Fibroblast of the conjunctiva (primary cell): ENCODE measurements around the gene KIAA1217.

ENCODE experiments used
- DNase-seq: peaks from one replicate; pipeline ENCODE4 v3.0.0-alpha.2; 2010; ENCODE audit warnings: low read depth

The KIAA1217 gene, protein sequence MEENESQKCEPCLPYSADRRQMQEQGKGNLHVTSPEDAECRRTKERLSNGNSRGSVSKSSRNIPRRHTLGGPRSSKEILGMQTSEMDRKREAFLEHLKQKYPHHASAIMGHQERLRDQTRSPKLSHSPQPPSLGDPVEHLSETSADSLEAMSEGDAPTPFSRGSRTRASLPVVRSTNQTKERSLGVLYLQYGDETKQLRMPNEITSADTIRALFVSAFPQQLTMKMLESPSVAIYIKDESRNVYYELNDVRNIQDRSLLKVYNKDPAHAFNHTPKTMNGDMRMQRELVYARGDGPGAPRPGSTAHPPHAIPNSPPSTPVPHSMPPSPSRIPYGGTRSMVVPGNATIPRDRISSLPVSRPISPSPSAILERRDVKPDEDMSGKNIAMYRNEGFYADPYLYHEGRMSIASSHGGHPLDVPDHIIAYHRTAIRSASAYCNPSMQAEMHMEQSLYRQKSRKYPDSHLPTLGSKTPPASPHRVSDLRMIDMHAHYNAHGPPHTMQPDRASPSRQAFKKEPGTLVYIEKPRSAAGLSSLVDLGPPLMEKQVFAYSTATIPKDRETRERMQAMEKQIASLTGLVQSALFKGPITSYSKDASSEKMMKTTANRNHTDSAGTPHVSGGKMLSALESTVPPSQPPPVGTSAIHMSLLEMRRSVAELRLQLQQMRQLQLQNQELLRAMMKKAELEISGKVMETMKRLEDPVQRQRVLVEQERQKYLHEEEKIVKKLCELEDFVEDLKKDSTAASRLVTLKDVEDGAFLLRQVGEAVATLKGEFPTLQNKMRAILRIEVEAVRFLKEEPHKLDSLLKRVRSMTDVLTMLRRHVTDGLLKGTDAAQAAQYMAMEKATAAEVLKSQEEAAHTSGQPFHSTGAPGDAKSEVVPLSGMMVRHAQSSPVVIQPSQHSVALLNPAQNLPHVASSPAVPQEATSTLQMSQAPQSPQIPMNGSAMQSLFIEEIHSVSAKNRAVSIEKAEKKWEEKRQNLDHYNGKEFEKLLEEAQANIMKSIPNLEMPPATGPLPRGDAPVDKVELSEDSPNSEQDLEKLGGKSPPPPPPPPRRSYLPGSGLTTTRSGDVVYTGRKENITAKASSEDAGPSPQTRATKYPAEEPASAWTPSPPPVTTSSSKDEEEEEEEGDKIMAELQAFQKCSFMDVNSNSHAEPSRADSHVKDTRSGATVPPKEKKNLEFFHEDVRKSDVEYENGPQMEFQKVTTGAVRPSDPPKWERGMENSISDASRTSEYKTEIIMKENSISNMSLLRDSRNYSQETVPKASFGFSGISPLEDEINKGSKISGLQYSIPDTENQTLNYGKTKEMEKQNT (N-terminal part only)

DNA sequence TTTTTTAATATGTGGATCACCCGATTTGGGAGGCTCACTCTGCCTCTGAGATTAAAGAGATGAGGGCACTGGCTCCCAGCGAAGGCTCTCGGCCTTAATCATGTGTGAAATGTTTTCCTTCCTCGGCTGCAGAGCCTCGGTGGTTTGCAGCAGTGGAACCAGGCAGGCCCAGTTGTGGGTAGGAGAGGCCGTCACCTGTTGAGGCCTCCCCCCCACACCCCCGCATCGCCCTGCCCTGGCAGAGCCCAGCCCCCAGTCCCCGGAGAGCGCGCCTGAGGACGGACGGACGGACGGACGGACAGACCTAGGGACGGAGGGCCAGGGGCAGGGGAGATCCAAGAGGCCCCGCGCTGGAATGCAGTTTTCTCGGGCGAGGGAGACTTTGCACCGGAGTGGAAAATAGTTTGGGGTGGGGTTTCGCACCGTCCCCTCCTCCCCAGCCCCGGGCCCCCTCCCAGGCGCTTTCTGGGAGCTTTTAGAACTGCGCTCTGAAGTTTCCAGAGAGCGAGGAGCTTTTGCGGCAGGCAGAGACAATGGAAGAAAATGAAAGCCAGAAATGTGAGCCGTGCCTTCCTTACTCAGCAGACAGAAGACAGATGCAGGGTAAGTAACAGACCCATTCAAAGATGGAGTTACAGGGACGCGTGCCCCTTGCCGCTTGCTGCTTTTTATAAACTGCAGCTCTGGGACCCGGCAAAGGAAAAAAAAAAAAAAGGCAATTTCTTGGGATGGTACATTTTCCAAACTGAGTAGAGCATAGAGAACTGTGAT is at the start of gene KIAA1217:
Gene KIAA1217 (plus strand): TSS at position 478 of the 771 bp plus-strand sequence. CDS start 56 bp downstream, at position 534.
- no peak for DNase-seq

DNA sequence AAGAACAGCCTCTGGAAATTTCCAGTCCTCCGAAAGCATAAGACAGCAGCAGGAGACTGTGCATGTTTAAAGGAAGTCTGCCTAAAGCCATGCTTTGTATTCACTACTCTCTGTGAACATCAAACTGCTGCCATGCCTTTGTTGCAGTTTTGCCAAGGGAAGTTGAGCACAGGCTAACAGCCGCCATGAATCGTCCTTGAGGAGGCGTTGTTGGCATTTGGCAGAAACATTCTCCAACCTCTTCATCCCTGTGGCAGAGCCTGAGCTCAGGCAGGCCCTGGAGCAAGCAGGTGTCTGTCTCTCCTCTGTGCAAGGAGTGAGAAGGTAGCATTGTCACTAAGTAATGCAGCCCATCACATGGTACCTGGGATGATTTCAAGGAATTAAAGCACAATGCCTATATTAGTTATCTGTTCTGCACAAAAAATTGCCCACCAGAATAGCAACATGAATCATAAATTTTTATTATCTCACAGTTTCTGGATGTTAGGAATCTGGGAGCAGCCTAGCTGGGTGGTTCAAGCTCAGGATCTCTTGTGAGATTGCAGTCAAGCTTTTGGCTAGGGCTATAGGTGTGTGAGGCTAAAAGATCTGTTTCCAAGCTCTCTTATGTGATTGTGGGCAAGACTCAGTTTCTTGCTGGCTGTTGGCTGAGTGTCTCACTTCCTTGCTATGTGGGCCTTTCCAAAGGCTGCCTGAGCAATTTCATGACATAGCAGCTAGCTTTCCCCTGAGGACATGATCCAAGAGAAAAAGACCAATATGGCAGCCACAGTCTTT is 46.5 kb upstream of the KIAA1217 start:
- DNase-seq: no peak

DNA sequence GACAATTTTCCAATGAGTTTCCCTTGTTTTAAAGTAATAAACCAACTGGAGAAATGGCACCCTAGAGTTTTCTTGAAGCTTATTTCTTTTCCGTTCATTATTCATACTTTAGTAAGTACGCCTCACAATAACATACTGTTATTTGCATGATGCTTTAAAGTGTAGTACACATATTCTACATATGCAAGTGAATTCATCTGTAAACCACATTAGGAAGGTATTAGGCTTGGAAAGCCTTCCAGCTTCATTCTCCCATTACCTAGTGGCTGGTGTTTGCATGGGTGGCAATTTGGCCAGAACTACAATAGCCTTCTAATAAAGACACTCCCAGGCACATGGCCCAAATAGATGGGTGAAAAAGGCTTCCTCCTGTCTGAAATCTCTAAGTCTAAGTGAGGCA is 45.5 kb upstream of the KIAA1217 start:
- no peak for DNase-seq

DNA sequence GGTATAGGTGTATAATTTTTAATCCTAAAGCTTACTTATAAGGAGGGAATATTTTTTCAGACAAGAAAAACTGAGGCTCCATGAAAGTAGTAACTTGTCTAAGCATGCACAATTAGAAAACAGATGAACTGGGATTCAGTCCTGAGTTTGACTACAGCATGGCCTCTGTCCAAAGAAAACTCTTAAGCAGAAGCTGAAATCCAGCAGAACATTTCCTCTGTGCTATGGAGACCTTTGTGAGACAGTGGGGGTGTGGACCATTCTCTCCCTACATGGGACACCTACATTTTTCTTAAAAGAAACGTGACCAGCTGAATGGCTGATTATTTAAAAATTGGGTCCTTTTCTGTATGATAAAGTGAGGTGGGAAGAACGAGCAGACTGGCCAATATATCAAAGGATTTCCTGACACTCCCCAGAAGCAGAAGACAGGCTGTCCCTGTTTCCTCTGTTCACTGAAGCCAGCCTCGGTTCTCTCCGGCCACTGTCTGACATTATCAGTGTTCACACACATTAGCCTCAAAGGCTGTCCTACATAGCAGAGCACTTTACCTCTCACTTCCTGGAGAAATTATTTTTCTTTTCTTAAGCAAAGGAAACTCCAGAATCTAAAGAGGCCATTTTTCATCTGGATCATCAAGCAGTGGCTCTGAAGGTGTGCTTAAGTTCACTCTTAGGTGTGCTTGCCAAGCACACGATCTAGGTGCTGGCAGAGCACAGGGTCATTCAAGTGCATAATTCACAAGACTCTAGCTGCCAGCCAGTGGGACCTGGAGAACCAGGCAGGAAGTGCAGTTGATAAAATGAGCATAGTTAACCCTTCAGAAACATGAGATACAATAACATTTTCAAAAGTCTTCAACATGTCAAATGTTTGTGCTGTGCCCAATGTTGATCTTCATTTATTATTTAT is 40.4 kb upstream of the KIAA1217 start:
- no peak for DNase-seq

DNA sequence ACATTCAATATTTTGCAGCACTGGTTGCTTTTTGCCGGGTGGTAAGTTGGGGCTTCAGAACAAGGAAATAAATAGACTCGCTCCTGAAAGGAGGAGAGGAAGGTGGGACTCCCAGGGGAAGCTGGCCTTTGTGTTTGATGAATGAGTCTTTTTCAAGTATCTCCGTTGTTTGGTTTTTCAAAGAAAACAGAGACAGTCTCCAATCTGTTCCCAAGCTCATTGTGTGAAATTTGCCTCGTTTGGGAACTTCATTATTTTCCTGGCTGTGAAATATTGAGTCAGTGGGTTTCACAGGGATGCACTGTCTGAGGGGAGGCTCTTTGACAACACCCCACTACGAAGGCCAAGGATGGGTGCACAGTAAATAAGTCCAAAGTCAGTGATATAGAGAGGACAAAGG is 38.7 kb upstream of the KIAA1217 start:
- DNase-seq: no peak

DNA sequence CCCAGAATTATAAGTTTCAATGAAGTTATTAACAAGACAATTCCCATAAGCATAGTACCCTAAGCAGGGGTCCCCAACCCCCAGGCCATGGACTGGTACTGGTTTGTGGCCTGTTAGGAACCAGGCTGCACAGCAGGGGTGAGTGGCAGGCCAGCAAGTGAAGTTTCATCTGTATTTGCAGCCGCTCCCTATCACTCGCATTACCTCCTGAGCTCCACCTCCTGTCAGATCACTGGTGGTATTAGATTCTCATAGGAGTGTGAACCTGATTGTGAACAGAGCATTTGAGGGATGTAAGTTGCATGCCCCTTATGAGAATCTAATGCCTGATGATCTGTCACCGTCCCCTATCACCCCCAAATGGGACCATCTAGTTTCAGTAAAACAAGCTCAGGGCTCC is 36.0 kb upstream of the KIAA1217 start:
- DNase-seq: no peak

DNA sequence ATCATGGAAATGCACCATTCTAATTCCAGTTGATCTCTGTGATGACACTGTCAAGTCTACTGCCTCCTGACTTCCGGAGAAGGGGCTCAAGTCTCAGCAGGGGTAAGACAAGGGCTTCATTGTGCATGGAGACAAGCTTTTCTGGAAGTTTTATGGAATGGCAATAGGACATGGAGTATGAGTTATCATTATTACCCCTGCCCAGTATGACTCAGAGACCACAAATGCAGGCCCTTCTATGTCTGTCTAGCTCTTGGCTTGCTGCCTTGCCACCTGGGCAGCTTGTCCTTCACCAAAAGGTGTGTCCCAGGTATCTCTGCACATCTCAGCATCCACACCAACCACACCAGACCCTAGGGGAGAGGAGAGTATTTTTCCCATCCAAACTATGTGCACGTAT is 34.9 kb upstream of the KIAA1217 start:
- DNase-seq: no peak

DNA sequence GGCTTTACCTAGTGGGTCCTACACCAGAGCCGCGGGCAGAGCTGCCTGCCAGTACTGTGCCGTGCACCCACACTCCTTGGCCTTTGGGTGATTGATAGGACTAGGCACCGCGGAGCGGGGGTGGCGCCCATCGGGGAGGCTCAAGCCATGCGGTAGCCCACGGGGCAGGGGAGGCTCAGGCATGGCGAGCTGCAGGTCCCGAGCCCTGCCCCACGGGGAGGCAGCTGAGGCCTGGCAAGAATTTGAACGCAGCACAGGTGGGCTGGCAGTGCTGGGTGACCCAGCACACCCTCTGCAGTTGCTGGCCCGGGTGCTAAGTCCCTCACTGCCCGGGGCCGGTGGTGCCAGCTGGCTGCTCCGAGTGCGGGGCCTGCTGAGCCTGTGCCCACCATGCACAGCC is 32.3 kb upstream of the KIAA1217 start:
- no peak for DNase-seq

DNA sequence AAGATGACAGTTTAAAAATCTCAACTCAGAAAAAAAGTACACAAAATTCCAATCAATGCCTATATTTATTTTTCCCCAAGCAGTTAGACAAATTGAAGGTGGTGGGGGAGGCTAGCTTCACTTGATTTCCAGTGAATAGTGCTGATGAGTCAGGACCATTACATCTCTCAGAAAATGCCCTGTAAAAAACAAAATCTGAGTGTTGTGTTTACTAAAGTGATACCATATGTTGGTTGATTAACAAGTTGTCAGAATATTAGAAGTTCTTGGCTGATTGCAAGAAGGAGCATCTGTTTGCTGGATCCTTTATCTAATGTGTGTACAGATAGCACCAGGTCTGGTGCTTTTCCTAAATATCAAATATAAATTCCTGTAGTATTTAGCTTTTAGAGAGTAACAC is 31.3 kb upstream of the KIAA1217 start:
- DNase-seq: no peak

DNA sequence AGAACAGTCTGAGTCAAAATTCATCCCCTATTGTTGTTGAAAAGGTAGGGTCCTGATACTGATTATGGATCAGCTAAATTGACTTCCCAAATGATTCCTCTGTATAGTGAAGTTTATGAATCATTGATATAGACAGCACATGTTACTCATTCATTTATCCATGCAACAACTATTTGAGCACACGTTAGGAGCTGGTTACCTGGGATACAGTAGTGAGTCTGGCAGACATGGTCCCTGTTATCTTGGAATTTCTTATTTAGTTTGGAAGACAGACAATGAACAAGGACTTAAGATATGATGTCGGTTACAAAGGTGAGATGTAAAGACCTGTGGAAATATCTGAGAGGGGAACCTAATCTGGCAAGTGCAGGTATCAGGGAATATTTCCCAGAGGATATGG is 28.0 kb upstream of the KIAA1217 start:
- no peak for DNase-seq

DNA sequence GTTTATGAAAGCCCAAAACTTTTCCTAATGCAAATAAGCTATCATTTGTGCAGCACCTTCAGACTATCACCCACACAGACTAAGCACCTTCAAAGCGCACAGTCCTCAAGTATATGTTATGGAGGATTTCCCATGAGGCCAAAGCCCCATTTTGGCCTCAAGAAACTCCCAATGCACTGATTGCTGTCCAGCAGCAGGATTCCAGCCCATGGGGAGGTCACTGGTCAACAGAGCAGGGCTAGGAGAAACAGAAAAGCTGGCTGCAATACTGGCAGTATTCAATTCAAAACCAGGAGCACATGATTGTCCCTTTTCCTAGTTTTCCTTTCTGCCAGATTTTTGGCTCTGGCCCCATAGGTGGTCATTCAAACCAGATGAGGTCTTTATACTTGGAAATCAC is 24.5 kb upstream of the KIAA1217 start:
- no peak for DNase-seq

DNA sequence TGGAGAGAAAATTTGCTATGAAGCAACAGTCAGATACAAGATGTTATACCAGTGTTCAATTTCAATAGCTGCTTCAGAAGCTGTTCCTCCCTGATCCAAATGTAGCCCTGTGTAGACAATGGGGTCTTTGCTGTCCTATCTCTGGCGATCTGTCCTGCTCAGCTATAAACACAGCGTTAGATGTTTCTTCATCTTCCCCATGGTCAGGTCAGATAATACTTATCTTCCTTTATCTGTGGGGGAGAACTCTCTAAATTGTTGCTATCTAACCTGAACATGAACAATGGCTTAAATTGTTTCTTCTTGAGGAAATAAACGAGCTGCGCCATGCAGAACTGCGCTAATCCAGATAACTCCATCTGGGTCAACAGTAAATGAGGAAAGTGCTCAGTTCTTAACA is 15.6 kb upstream of the KIAA1217 start:
- no peak for DNase-seq

DNA sequence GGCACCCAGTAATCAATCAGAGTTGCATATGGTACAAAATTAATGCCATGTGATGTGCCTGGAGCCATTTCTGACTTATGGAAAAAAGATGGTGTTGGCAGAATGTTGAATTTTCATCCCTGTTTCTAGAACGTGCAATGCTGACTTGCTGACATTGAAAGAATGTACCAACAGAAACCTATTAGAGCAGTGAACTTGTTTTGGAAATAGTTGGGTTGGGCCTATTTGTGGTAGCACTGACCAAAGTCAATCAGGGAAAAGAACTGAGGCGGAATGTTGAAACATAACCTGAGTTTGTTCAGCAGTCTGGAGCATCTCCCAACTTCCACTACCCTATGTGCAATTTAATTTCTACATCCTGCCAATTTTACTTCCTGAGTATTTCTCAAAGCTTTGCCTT is 11.7 kb upstream of the KIAA1217 start:
- no peak for DNase-seq

DNA sequence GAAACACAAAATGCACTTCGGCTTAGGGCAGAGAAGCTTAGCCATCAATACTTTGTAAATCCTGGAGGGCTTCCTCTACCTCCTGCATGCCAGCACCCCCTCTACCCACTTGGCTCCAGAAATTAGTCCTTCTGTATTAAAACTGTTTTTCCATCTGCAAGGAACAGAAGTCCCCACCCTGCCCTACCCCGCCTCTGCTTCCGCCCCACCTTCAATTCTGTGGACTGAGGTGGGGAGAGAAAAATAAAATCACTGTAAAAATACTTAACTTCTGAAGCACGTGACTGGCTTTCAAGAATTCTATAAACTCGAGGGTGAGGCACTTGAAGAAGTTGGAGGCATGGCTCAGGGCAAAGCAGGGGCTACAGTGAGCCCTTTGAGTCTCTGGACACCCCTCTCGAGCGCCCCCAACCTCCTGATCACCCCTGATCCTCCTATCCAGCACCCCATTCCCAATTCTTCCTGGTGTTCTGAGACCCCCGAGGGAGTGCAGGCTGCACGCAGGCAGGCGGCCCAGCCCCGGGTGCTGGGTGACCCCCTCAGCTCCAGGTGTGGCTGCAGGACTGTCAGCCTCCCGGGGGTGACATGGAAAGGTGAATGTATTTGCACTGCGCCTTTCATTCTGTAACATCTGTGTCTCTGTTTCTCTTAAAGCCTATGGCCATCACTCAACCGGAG is 7.3 kb upstream of the KIAA1217 start:
- DNase-seq: no peak

DNA sequence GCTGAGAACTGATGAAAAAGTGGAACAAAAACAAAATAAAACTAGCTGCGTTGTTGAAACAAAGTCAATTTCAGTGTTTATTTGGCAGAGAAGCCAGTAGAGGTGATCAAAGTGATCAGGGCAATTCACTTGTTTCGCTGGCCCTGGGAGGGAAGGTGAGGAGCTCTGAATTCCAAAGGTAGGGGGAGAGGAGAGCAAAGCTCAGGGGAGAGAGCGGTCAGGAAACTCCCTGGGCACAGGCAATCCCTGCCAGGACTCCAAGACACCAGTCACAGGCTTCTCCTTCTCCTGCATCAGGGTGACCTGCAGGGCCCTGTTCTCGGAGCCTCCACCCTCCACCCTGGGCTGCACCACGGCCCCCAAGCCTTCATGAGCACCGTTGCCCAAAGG is 6.8 kb upstream of the KIAA1217 start:
- no peak for DNase-seq

DNA sequence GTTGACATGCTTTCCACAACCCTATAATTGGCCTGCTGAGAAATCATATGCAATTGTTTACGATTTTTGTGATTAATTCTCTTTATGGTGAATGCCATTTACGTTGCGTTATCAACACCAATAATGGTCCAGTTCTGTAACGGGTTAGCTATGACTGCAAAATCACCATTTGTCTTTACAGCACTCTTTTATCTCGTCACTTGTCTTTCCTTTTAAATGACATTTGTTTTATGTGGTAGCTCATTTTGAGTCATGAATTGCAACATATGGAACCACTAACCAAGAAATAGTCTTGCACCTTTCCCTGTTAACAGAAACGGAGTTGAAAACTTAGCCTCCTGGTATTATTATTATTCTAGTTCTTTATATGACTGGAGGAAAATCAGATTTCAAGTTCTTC is 3.1 kb upstream of the KIAA1217 start:
- no peak for DNase-seq

DNA sequence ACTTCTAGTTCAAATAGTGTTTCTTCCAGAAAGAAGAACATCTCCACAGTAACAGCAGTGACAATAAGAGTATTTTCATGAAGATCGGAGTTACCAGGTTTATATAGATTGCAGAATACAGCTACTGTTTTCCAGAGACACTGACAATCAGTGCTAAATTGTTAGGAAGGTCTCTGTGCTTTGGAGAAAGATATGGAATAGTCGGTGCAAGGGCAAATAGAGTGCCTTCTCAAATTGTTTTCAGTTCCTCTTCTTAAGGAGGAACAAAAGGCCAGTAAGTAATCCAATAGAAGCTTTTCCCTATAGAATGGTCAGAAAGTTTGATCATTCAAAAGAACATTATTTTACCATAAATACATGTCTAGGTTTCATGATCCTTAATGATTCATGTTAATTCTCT is 2.6 kb upstream of the KIAA1217 start:
- DNase-seq: no peak

DNA sequence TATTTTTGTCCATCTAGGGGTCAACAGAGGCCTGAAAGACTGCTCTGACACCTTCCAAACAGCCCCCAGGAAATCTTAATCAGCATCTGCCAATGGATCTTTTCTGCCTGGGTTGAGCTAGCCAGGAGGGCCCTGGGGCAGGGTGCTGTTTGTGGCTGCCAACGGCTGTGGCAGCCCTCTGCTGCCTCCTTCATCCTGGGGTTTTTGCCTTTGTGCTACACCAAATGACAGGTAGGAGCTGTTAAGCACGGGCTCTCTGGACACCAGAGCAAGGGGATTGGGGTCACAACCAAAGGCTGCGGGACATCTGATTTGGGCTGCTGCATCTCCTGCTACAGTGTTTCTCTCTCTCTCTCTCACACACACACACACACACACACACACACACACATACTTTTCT is 2.0 kb upstream of the KIAA1217 start:
- no peak for DNase-seq

DNA sequence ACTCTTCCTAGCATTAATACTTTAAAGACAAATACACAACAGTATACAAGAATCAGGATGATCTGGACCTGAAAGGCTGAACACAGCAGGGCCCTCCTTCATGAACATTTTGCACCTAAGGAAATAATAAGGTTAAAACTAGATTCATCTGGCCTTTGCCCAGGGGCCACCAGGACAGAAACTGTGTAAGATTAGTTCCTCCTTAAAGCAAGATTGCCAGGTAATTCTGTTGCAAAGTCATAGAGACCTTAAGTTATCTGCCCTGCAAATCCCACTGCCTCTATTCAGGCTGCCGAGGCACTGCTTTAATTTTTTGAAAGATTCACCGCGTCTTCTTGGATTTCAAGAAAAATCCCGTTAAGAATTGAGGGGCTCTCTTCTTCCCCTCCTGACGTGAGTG is 1.6 kb upstream of the KIAA1217 start:
- no peak for DNase-seq
